Fibroblast of villous mesenchyme (primary cell): ENCODE results near the gene BANF2. TPM values are rescaled to one million over a fixed set of nuclear protein-coding genes. Genes with fewer than 3 reads are reported as not detected.
A peak's percentile ranks its signal among the peaks of the same experiment; 100 is the strongest.

Experiments
- DNase-seq: peaks from one replicate; pipeline ENCODE4 v3.0.0-alpha.2; 2010; ENCODE audit warnings: low read depth
- H3K4me3 ChIP-seq: 2 replicates; pipeline ENCODE4 v1.5.1; 2011; ENCODE audit warnings: low read depth, mild to moderate bottlenecking, low read length
- total RNA-seq: library from RNA; depleted of rRNA; stranded (reverse); fragments of >200 nt; gene quantifications from 2 replicates; pipeline ENCODE4 v1.2.3, GENCODE V29; 2012
- TF ChIP-seq, protein P1 (sequence below): IDR thresholded peaks from 2 replicates; pipeline ENCODE4 v1.5.1; 2012; ENCODE audit warnings: low read depth, mild to moderate bottlenecking, low read length; ENCODE audit not compliant: insufficient read depth

BANF2 gene
- total RNA-seq, 1 donor, result not detected

DNA sequence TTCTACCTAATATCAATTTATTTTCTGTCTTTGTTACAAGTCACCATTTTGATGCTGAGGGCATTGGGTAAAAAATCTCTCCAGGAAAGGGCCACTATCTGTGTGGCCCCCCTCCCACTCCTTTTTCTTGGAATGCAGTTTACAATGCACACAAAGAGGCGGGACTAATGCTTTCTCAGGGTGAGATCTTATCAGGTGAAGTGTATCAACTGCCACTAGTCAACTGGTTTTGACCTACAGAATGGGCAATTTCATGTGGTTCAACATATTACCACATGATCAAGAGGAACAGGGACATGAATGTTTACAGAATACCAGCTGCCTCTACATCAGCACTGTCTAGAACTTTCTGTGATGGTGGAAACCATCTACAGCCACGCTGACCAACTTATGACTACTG, 21.5 kb upstream of the BANF2 start:
- TF ChIP-seq, protein P1, sequence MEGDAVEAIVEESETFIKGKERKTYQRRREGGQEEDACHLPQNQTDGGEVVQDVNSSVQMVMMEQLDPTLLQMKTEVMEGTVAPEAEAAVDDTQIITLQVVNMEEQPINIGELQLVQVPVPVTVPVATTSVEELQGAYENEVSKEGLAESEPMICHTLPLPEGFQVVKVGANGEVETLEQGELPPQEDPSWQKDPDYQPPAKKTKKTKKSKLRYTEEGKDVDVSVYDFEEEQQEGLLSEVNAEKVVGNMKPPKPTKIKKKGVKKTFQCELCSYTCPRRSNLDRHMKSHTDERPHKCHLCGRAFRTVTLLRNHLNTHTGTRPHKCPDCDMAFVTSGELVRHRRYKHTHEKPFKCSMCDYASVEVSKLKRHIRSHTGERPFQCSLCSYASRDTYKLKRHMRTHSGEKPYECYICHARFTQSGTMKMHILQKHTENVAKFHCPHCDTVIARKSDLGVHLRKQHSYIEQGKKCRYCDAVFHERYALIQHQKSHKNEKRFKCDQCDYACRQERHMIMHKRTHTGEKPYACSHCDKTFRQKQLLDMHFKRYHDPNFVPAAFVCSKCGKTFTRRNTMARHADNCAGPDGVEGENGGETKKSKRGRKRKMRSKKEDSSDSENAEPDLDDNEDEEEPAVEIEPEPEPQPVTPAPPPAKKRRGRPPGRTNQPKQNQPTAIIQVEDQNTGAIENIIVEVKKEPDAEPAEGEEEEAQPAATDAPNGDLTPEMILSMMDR, result no peak
- H3K4me3 ChIP-seq, result no peak overlapping the region
- peak; percentile 44 for DNase-seq

DNA sequence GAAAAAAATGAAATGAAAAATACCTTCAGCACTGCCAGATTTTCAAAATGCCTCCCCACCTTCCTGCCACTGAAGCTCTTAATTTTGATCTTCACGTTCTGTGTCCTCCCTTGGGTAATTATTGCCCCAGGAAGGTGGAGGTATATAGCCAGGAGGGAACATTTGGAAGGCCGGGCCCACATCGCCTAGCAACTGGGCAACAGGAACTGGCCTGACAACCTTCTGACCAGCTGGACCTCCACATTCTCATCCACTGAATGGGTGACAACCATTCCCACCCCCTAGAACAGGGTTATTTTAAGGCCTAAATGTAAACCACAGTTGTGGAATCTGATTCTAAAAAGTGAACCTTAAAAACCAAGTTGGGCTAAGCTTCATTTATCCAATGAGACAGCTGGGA, 20.9 kb upstream of the BANF2 start:
- DNase-seq, result no peak
- TF ChIP-seq, protein P1, result no peak
- H3K4me3 ChIP-seq, result no peak overlapping the region

DNA sequence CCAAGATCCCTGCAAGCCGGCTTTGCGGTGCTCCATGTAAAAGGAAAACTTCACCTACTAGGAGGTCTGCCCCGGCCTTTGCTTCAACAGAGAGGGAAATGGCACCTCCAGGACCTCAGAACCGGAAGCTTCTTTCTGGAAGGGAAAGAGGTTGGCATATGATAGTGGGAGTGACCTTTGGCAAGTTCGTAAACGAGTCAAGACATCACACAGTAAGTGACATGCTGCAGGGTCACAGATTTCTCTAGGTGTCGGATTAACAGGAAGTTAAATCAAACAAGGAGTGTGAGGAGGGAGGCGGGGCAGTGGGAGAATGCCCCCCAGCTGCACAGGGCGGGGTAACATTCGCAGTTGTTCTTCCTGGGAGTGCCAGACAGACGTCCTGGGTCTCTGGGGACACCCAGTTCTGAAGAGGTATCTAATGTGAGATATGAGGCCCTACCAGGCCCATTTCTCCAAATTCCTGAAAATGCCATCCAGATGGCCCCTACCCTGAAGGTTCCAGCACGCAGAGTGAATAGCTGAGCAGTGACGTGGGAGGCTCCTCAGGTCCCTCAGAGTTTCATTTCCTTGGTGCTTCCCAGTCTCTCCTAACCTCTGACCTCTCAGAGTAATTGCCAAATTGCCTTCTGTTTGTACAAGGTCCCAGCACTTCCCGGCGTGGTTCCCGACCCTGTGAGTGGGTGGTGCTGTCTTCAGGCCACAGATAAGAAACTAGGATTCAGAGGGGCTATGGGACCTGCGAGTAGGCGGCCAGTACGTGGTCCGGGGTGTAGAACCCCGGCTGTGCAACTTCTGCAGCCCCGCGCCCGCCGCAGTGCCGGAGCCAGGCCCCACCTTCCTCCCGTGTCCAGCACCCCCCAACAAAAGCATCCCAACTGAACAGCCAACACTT, 19.6 kb upstream of the BANF2 start:
- peak overlapping the region; percentile 91 for H3K4me3 ChIP-seq
- peak; percentile 93 for DNase-seq
- TF ChIP-seq, protein P1, result no peak

DNA sequence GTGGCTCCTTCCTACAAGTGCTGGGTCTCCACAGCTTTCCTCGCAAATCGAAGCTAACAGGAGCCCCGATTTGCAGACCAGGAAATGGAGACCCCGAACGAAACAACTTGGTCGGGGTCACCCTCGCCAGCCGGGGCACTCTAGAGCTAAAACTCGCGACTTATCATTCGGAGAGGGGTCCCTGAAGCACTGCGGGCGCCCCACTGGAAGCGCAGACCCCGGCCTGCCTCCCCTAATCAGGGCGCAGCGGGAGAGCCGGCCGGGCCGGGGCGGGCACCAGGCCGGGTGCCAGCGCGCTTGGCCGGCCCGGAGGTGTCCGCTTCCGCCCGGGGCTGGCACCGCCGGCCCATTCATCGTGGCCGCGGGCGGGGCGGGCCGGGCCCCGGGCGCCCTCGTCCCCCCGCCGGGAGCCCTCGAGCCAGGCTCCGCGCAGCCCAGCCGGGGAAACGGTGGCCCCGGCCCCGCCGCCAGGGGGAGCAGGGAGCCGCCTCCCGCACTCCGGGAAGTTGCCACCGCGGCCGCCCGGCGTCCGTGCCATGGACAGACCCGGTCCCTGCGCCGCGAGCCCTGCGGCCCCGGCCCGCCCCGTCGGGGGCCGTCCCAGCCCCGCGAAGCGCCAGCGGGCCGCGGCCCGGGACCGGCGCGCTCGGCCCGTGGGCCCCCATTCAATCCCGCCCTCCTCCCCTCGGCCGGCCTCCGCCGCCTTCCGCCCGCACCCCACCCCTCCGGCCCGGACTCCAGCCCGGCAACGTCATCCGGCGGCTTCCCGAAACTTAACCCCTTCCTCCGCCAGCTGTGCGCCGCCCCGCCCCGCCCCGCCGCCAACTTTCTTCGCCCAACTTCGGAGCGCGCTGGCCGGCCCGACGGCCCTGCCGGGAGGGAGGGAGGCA, 18.7 kb upstream of the BANF2 start:
- TF ChIP-seq, protein P1, result peak; percentile 57
- peak overlapping the region; percentile 91 for H3K4me3 ChIP-seq
- DNase-seq, result peak; percentile 79

DNA sequence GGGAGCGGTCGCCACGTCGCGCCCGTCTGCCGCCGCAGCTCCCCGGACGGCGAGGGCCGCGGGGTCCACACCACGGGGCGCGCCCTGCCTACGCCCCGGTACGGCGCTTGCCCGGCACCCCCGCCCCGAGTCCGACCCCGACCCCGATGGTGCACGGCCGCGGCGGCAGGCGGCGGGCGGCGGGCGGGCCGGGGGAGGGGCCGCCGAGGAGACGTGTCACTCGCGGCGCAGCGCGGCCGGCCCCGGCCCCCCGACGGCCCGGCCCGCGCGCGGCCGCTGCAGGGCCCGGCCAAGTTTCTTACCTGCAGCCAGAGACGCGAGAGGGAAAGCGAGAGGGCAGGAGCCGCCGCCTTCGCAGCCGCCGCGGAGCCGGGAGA, 18.1 kb upstream of the BANF2 start:
- H3K4me3 ChIP-seq, result peak overlapping the region; percentile 91
- TF ChIP-seq, protein P1, result no peak
- DNase-seq, result no peak

DNA sequence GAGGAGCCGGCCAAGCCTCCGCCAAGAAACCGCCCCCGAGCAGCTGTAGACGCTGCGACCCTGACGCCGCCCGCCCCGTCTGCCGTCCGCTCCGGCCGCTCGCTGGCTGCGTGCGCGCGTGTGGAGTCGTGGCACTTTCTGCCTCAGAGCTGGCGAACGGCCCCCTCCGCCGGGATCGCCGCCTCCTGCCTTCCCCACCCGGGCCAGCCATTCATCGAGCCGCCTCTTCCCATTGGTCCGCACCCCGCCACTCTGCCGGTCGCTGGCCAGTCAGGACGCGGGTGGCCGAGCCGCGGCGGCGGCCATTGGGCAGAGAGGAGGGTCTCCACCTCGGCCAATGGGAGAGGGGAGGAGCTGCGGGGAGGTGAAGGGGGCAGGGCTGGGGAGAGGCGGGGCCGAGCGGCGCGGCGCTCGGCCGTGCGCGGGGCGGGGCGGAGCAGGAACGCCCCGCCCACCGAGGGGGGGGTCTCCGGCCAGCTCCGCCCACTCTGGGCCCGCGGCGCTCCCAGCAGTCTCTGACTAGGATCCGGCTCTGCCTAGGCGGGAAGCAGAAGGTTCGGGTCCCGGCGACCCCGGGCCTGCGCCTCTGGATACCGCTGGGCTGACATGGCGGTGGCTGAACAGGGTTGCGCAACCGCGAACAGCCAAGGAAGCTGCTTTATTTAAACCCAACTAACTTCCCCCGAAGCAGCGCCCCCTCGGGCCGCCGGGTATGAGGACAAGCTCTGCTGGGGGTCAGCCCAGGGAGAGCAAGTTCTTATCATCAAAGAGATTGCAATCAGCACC, 17.5 kb upstream of the BANF2 start, which contains the start of gene RRBP1:
Gene RRBP1 (minus strand): TSS at position 140 of the 786 bp plus-strand sequence. CDS start 21,735 bp downstream, outside the sequence.
- peak; percentile 98 for DNase-seq
- TF ChIP-seq, protein P1, result peak; percentile 73

More for the DNA sequence above, 17.5 kb upstream of the BANF2 start, which contains the start of gene RRBP1:
- H3K4me3 ChIP-seq, result peak within 1 kb of the TSS; percentile 91
